AG09309 (cell line): ENCODE measurements around the gene PEPD.

Experiments used
- DNase-seq: peaks from one replicate; pipeline ENCODE4 v3.0.0-alpha.2; 2010; ENCODE audit warnings: low read depth
- H3K4me3 ChIP-seq: 2 replicates; pipeline ENCODE4 v1.5.1; 2011; ENCODE audit warnings: mild to moderate bottlenecking, low read depth, low read length, moderate library complexity; ENCODE audit not compliant: control insufficient read depth
- CTCF ChIP-seq: IDR thresholded peaks from 2 replicates; pipeline ENCODE4 v1.5.1; 2011; ENCODE audit warnings: mild to moderate bottlenecking, low read depth, low read length, inconsistent platforms; ENCODE audit not compliant: insufficient read depth, control insufficient read depth; ENCODE audit errors: missing control alignments

PEPD gene

DNA sequence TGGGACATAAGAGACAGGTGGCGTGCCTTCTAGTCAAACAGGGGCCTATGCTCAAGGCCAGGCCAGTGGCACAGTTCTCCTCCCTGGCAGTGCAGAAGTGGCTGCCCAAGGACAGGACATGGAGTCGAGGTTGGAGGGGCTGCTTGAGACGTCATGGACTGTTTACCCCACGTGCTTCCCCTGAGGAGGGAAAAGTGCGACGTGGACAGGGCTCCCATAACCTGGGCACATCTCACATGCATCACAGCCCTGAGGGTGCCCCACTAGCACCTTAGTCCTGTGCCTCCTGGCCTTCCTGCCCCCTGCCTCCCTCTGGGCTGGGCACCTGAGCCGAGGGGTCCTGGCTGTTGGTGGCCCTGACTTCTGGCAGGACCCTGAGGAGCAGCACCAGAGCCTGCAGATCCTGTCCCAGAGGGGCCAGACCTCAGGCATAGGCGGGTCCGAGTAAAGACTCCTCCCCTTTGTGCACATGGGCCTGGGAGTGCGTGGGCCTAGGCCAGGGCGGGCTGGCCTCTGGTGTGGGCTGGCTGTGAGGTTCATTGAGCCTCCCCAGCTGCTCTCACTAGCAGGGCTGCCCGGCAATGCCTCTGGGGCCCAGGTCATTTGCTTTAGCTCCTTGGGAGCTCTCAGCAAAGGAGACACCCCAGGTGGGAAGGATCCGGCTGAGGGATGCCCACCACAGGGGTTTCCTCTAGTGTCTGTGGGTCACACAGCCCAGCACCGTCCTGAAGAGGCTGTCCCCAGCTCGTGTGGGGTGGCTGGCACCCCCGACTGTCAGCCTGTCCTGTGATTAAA, 82.4 kb downstream of the PEPD start:
- no peak for DNase-seq
- TF ChIP-seq CTCF, result no peak
- no peak overlapping the region for H3K4me3 ChIP-seq

- TF ChIP-seq CTCF, result no peak
- DNase-seq, result no peak
- H3K4me3 ChIP-seq, result no peak overlapping the region
Measured at GRCh38 chr19:33437821-33438671, 83.5 kb downstream of the PEPD start.

- TF ChIP-seq CTCF, result no peak
- DNase-seq, result no peak
- no peak overlapping the region for H3K4me3 ChIP-seq
Measured at GRCh38 chr19:33437393-33437820, 84.2 kb downstream of the PEPD start.

DNA sequence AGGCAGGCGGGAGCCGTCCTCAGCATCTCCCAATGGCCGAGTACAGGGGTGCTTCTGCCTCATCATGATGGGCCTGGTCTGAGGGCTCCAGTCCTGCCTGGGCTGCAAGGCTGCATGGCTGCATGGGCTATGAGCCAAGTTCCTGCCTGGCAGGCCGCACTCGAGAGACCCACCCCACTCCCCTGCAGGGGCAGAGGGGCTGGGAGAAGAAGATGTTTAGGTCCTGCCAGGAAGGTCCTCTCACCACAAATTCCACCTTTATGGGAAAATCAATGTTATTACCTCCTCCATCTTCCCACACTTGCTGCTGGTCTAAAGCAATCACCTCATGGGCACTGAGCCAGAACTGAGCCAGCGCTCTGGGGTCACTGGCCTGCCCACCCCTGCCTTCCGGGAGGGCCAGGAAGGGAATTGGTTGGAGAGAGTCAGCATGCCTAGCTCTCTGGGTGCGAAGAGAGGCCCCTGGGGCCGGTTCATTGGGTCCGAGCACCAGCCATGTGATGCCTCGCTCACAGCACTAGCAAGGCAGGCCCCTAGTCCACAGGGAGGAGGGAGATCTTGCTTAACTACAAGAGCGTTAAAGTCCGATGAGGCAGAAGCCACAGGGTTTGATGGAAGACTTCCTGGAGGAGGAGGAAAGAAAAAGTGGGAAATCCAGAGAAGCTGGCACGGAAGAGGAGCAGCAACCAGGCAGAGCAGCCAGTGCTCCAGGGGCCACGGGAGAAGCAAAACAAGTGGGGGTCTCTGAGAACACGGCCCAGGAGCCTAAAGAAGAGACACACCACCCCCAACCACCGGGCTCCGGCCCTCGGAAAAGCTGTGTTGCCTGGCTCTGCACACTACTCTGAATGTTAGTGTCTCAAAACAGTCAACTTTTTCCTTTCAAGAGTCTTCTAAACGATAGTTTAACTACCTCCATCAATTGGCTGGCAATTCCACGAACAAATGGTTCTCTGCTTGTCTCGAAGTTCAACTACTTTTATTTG, 84.9 kb downstream of the PEPD start:
- H3K4me3 ChIP-seq, result no peak overlapping the region
- no peak for DNase-seq
- no peak for TF ChIP-seq CTCF

- TF ChIP-seq CTCF, result no peak
- no peak overlapping the region for H3K4me3 ChIP-seq
- no peak for DNase-seq
Measured at GRCh38 chr19:33435706-33436359, 85.8 kb downstream of the PEPD start.
